HuH-7 (cell line): ENCODE measurements around the gene TMEM229B.
A peak's percentile ranks its signal among the peaks of the same experiment; 100 is the strongest.

Source experiments
- DNase-seq: peaks from one replicate; pipeline ENCODE4 v3.0.0; 2011; ENCODE audit warnings: low spot score

TMEM229B gene

DNA sequence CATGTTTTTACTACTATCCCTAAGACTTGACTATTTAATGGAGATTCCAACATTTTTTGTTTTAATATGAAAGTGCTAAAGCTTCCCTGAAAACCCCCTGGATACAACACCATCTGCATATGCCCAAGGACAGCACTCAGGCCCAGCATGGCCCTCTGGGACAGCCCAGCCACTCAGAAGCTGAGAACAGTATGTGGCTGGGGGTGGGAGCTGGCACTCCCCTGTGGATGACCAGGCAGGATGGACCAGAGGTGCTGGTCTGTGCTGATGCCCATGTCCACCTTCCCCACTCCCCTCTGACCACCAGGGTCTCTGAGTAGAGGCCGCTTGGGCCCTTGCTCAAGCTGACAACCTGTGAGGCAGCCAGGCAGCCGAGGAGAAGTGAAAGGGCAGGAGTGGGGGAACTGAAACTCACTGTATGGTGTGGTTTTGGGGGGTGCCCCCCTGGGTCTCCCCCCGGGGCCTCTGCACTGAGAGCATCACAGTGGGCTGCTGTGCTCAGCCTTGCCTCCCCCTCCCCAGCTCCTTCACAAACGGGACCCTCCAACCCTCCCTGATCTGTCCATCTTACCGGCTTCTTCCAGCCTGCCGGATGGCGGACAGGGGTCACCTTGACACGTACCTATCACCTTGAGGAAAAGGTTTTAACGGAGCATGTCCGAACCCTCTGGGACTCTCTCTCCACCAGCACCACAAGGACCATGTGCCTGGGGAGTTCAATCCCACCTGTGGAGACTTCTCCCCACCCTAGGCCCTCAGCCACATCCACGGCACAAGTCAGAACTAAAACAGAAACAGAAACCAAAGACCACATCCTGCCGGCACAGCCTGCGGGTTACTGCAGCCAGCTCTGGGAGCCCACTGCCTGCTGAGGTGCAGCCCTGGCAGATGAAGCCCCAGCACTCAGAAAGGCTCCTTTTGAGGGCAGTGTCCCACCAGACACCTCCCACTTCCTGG, at the start of gene TMEM229B:
Gene TMEM229B (minus strand): TSS at position 785 of the 957 bp plus-strand sequence. CDS start 14,798 bp downstream, outside the sequence.
- no peak for DNase-seq

DNA sequence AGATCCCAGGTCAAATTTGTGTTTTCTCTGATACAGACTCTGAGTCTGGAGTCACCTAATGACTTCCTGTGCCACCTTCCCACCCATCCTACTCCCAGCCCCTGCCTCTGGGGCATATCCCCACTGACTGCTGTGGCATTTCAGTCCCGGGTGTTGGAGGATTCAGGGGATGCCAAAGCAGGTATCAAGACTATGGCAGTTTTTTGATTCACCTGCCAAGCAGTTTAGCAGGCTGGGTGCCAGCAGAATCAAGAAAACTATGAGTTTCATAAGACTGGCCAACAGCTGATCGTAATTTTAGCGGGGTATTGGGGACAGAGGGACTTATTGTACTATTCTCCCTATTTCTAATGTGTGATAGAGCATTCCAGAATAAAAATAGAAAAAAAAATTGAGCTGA, 49.2 kb upstream of the TMEM229B start:
- DNase-seq, result no peak

DNA sequence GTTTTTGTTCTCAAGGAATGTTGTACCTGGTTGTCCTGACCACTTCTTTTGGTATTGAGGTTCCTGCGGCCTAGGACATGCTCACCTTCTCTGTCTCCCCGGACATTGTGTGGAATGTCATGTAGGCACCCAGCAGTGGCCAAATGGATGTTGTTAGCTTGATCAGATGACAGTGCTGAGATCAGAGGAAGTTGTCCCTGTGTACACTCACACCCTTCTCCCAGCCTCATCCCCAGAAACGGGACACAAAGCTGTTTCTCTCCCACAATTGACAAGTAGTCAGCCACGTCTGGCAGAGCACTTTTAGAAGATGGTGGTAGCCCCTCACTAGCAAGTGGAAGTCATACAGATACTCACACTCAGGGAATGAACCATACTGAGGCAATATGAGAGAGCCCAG, 47.6 kb upstream of the TMEM229B start:
- no peak for DNase-seq

DNA sequence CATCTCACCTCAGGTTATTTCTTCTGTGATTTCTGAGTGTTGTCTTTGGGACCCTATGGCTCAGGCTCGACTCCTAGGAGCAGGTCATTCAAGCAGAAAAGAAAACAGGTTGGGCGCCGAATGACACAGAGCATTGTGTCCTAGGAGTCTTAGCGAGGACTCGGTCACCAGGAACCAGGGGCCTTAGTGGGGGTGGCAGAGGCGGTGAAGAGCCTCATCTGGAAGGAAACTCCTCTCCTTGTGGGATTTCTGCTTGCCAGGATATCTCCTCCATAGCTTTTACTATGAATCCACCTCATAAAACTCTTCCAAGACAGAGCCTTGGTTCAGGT, 45.2 kb upstream of the TMEM229B start:
- DNase-seq, result no peak

DNA sequence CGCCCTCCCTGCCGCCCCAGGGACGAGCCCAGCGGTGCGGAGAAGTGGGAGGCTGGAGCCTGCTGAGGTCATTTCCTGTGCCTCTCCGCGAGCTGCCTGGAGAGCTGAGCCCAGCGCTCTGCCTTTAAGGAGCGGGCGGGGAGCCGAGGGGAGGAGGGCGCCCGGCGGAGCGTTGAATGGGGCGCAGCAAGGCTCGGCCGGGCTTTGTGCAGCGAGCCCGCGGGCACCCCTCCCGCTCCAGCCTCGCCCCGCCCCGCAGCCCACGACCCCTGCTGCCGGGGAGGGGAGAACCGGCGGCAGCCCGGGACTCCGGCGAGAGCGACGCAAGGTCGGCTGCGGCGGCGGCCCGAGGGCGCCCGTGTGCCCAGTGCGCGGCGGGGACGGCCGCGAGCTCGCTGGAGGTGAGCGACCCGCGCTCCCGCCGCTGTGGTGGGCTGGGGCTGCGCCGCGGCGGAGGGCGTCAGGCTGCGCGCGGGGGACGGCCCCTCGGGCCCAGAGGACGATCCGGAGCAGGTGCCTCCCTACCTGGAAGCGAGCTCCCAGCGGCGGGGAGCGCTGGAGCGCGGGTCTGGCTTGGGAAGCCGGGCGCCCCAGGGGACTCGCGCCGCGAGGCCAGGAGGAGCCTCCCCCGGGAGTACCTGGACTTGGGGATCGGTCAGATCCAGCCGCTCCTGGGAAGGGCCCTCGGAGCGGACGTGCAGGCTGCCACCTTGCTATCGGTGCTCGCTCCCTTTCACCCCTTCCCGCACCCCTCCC, 44.7 kb upstream of the TMEM229B start, which contains the start of gene PLEKHH1:
Gene PLEKHH1 (plus strand): TSS at position 293 of the 756 bp plus-strand sequence. CDS start 8,578 bp downstream, outside the sequence.
- DNase-seq, result peak; percentile 77

DNA sequence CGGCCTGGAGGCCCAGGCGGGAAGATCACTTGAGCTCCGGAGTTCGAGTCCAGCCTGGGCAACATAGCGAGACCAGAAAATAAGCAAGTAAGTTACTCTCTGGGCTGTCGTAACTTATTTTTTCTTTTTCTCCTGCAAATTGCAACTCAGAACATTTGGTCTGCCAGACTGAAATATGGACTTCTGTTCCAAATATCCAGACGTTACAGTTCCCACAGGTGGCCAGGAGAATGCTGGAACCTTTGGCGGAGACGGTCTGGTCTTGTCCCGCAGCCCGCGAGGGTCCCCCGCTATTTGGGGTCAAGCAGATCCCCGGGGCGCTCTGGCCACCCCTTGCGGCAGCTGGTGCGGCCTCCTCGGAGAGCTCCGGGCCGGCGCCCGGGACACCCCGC, 44.1 kb upstream of the TMEM229B start:
- no peak for DNase-seq

DNA sequence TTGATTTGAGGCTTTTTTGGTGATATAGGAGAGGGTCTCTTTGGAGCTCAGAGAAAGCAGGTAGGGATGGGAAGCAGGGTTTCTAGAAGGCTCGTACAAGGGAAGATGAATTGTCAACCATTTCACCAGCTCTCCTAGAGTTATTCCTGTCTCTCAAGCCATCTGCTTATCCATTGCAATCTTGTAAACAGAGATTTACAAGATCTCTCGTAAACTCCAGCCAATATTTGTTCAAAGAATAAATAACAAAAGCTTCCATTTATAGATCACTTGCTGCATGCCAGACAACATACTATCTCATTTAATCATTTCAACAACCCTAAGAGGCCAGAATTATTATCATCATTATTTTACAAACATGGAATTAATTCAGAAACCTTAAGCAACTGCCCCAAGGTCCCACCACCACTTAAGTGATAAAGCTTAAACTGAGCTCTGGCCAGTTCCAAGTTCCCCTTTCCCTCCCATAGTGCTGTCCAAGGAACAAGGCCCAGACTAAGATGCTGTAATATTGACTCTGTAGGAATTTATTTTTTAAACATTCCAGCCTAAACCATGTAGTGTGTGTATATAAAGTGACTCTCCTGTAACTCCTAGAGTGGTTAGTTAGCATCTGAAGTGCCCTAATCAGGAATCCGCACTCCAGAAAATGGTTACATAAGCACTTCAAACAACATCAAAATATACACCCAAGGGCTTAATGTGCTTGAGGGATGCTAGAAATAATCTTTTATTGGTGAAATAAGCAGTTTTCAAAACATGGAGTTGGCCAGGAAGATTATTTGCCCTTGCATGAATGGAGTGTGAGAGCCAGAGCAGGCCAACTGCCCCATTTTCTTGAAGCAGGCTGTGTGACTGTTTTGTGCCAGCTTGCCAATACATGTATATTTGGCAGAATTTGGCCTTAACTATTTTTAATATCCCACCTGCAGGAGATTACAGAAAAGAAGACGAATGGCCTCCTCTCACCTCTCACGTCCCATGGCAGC, 41.7 kb upstream of the TMEM229B start:
- DNase-seq, result no peak

DNA sequence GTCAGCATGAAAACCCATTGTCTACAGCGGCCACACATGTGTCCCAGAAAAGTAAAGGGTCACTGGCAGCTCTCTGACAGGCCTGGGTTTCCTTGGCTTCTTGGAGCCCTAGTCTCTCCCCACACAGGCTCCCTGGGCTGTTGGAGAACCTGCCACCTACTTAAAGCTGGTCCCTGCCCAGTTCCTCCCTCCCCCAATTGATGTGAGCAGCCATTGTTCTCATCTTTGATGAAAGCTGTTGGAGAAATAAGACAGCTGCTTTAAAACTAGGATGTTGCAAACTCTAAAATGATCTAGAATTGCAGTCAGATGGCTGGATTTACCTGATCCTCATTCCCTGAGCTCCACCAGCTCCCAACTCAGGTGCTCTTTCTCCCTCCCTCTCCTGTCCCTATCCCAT, 39.8 kb upstream of the TMEM229B start:
- DNase-seq, result no peak

DNA sequence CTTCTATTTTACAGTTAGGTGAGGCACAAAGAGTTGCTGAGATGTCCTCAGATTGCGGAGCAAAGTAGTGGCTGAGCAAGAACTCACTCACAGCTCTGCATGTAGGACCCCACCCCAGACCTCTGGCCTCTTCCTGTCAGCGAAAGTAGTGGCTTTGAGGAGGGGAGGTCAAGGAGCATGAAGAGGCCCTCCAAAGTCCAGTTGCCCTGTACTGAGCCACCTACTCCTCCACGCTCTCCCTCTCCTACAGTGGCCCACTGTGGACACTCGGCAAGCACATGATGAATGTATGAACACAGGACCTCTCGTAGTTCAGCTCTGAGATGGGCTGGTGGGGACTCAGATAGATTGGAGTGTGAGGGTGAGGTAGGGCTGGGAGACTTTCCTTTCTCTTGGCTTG, 39.2 kb upstream of the TMEM229B start:
- DNase-seq, result no peak

DNA sequence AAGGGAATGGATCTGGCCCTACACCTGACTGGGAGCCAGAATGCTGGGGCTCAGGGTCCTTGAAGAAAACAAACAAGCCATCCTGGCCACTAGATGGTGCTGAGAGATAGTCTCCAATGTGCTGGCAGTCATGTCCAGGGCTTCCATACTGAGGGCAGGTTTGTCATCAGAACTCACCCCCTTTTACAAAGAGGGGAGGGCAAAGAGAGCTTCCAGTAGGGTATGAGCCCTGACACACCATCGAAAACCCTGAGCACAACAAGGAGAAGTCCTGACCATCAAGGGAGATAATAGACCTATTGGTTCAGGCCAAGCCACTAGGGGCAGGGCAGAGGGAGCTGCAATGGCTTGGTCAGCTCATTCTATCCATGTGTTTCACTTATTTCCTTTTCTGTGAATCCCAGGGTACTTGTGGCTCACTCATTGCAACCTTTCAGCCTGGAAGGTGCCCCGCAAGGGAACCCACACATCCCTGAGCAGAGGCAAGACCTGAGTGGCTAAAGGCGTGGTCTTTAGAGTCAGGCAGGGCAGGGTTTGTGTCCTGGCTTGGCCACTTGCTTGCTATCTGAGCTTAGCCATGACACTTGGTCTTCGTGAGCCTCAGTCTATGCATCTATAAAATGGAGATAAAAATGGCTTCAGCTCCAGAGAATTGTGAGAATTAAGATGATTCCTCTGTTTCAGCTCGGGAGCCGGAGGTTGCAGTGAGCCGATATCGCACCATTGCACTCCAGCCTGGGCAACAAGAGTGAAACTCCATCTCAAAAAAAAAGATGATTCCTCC, 38.3 kb upstream of the TMEM229B start:
- no peak for DNase-seq

DNA sequence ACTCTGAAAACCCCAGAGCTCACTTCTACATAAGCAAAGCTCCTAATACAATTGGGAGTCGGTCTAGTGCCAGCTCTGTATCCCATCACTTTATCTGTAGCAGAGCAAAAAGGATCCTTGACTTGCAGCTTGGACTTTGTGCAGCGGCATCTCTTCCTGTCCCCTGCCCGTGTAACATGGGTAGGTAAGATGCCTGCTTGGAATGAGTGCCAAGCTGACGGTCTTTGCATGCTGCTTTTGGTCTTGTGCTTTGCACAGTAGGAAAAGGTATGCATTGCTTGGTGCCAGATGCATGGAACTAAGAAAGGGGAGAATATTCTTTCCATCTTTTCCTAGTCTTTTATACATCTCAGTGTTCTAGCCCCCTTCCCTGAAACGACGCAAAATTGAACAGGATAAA, 37.7 kb upstream of the TMEM229B start:
- no peak for DNase-seq

DNA sequence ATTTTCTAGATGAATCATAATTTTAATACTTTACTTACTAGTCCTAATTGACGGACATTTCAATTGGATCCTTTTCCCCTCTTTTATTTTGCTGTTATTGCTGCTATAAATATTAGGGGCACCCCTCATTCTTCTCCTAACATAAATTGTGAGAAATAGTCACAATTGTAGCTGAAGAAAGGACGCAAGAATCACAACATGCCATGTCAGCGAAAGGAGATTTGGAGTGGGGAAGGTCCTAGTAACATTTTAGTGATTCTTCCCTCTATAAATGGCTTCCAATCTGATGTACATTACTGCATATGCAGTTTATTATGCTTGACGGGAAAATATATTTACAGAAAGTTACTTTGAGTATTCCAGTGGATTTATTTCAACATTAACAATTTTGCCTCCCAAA, 36.9 kb upstream of the TMEM229B start:
- DNase-seq, result no peak

DNA sequence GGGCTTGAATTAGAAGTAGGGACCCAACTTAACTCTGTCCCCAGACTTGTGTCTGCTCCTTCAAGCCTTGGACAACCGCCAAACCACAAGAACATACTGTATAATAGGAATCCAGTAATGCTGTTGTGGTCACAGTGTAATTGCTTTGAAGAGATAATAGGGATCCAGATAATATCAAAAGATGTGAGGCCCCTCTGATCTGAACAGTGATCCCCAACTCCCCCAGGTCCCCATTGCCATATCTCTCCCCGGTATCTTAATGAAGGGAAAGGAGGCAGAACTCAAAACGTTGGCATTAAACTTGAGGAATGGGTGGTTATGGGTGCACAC, 36.1 kb upstream of the TMEM229B start:
- no peak for DNase-seq

DNA sequence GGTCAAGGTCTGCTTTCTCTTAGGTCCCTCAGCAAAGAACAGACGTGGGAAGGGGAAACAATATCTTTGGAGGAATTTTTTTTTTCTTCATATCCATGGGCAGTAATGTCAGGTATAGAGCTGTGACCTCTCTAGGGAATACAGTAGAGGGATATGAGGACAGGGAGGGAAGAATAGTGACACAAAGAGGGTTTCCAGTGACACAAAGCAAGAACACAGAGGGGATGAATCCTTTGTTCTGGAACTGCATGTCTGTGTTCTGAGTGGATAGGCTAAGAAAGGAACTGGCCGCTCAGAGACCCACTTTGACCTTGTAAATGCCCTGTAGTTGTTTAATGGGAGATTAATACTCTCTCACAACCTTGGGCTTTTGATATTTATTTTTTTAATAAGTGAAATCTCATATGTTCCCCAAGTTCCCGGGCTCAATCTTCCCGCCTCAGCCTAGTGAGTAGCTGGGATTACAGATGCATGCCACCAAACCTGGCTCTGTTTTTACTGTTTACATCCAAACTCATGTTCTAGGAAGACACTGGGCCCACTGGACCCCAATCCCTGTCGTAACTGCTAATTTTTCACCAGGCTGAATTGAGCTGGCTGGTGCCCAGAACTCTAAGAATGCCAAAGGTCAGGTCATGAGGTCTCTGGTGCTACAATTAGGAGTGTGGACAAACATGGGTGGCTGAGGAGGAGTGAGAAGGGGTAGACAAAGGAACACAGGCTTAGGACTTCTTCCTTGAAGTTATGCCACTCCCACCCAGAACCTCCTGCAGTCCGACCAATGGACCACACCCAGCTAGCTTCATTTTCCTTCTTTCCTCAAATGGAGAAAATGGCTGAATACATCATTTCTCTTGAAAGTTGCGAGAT, 35.5 kb upstream of the TMEM229B start:
- DNase-seq, result no peak

DNA sequence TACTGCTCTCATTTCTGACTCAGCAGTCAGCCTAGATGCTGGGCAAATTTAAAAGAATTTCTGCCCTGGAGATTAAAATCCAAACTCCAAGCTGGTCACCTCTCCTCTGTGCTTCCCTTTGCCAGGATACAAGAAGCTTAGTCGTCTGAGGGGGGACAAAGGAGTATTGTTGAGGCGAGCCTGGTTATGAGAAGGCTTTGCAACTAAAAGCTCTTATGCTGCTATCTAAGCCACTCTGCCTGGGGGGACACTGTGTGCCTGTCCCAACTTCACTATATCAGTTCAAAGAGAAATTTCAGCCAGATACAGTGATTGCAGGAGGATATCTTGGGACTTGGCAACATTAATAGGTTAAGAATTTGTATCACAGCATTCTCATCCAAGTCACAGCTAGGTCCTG, 33.7 kb upstream of the TMEM229B start:
- no peak for DNase-seq

DNA sequence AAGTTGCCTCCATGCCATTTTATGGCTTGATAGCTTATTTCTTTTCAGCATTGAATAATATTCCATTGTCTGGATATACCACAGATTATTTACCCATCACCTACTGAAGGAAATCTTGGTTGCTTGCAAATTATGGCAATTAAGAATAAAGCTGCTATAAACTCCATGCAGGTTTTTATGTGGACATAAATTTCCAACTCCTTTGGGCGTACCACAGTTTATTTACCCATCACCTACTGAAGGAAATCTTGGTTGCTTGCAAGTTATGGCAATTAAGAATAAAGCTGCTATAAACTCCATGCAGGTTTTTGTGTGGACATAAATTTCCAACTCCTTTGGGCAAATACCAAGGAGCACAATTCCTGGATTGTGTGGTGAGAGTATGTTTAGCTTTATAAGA, 32.0 kb upstream of the TMEM229B start:
- no peak for DNase-seq

DNA sequence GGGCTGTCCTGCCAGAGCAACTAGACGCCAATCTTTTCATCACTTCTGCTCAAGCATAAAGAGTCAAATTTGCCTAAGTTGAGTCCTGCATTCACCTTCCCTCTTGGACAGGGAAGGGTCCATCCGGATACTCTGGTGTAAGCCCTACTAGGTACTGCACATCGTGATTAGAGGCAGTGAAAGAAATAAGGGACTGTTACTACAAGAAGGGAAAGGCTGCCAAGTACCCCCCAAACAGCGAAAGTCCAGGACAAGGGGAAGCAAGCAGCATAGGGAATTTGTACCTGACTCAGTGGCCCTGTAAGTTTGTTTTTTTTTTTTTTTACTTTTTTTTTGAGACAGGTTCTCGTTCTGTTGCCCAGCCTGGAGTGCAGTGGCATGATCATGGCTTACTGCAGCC, 30.9 kb upstream of the TMEM229B start:
- no peak for DNase-seq

DNA sequence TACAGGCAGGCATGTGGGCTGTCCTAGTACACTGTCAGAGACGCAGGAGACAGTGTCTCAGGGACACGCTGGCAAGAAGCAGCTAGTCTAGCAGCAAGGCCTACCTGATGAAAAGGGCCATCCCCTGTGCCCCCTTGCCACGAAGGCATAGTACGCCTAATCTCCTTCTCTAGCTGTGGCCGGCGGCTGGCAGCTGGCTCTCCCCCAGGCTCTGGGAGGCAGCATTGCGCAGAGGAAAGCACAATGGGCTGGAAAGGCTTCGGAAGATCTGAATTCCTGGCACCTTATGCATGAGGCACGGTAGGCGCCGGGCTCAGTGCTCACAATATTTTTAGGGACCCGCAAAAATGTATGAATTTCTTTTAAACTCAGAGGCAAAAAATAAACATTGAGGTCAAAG, 28.6 kb upstream of the TMEM229B start:
- DNase-seq, result no peak

DNA sequence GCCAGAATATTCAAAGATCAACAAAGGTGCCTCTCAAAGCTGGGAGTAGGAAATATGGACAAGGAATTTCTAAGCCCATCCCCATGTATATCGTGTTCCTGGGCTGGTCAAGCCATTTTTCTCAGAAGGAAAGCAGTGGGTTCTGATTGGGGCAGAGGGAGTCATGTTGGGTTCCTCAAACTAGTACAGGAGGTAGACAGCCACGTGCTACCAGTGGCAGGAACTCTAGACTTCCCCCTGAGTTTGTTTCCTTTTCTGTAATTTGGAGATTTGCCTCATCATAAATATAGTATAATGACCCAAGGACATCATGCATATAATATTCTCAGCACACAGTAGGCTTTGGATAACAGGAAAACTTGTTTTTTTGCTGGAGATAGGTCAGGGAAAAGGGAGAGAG, 28.2 kb upstream of the TMEM229B start:
- DNase-seq, result no peak

DNA sequence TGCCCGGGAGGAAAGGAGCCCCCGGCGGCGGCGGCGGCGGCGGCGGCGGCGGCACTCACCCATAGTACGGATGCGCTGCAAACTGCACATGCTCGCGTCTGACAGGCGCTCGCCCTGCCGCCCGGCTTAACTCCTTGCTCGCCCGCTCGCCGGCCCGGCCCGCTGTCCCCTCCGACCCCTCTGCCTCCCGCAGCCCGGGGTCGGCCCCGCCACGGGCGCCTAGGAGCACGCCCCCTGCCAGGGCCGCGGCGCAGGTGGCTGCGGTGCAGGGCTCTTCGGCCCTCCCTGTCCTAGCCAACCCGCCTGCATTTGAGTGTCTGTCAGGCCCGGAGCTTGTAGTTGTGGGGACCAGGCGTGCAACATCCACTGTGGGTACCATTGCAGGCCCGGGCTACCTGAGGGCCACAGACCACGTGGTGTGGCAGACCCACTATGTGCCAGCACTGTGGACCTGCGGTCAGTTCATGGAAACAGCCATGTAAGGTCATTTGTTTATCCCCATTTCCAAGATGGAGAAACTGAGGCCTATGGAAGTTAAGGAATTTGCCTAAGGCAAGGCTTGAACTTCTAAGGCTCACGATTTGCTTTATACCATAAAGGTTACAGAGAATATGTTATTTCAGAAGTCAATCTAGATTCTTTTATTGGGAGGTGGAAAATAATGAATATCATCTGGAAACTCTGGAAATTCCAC, 27.0 kb upstream of the TMEM229B start:
- DNase-seq, result peak; percentile 35
